Motor neuron (in vitro differentiated cells): Measurements from ENCODE around the gene FUT6. TPM values are rescaled to one million over a fixed set of nuclear protein-coding genes. Genes with fewer than 3 reads are reported as not detected.
A peak's percentile ranks its signal among the peaks of the same experiment; 100 is the strongest.
"Not testable (repeated sequence)": the region's sequence is repeated elsewhere in the genome, so short reads cannot be mapped to it uniquely, and the experiment has no call there.

Source experiments
- ATAC-seq, 8 experiments: fragments of 200-7000 bp; cut with Tn5 transposase; replicated peaks in 6 of 8; 2 replicates each; pipeline ENCODE4 v1.8.0; 2021; ENCODE audit warnings: mild to moderate bottlenecking in 8 of 8, moderate library complexity in 8 of 8
- H3K27ac ChIP-seq, 2 donors: fragments of 250-450 bp; sonication (Bioruptor Pico); 2 replicates each; pipeline ENCODE4 v1.9.0; 2021; ENCODE audit warnings: antibody characterized with exemption in 2 of 2, mild to moderate bottlenecking in 2 of 2, moderate library complexity in 1 of 2
- H3K4me1 ChIP-seq, 2 donors: fragments of 250-450 bp; sonication (Bioruptor Pico); replicated peaks in 1 of 2; 2 replicates each; pipeline ENCODE4 v1.6.1; 2021; ENCODE audit warnings: antibody characterized with exemption in 2 of 2, mild to moderate bottlenecking in 2 of 2, moderate library complexity in 1 of 2
- H3K4me3 ChIP-seq, 5 donors: fragments of 250-450 bp; sonication (Bioruptor Pico); 2 replicates each; pipeline ENCODE4 v1.9.0; 2021; ENCODE audit warnings: antibody characterized with exemption in 5 of 5, mild to moderate bottlenecking in 5 of 5, moderate library complexity in 4 of 5
- WGBS, 10 experiments: fragments of 450-650 bp; shearing (Covaris generic); methylation state at CpG; one replicate each; pipeline ENCODE4 v1.0.0; 2022; 5-methylcytosine and 5-hydroxymethylcytosine counted together
- in situ Hi-C, 9 experiments: fragments of 400-800 bp; cut with MboI; loops; one replicate each; pipeline ENCODE4 v1.15.0; 2021; ENCODE audit warnings: low sequenced_read_pairs in 9 of 9, low pct_unique_long_range_greater_than_20kb in 2 of 9; ENCODE audit not compliant: unreplicated experiment in 9 of 9
- total RNA-seq, 8 experiments: library from RNA; unstranded; fragments of 300-600 nt; gene quantifications; 2 replicates each; pipeline versions ENCODE4 v1.2.3 to v1.2.4, GENCODE V29; 2022

Gene FUT6
- total RNA-seq, 8 experiments from 2014 or later = 0.35 to 2.2 (median 0.87) TPM; not detected in 1

- Histone ChIP-seq H3K27ac (no peak overlapping the region), H3K4me1 (peaks cover 4 to 10% of the 10 kb centered on the region in 2 donors), H3K4me3 (no peak overlapping the region)
- 0 to 68% (median 31%) methylated on average over 1 to 5 of the region's 5 CpGs; no CpG with 5 or more reads in 6 of the 10 experiments for WGBS, 10 experiments
- in situ Hi-C loops = no loop called here
- peak; percentile 24 to 97 (median 80) for ATAC-seq
Measured at GRCh38 chr19:5850743-5851293, 11.3 kb upstream of the FUT6 start.

GRCh38 chr19:5850189-5850588, 10.7 kb upstream of the FUT6 start:
- Histone ChIP-seq H3K4me3 (no peak overlapping the region), H3K27ac (no peak overlapping the region), H3K4me1 (peaks cover 4 to 10% of the 10 kb centered on the region in 2 donors)
- in situ Hi-C loops = no loop called here
- no peak for ATAC-seq
- 55 to 100% (median 87%) methylated on average over 2 to 5 of the region's 6 CpGs; no CpG with 5 or more reads in 4 of the 10 experiments for WGBS, 10 experiments

GRCh38 chr19:5848621-5849020, 9.1 kb upstream of the FUT6 start:
- H3K27ac ChIP-seq, H3K4me3 ChIP-seq, in situ Hi-C loops, ATAC-seq: not testable (repeated sequence)
- WGBS, 10 experiments = 32 to 75% (median 60%) methylated on average over 2 to 5 of the region's 5 CpGs
- H3K4me1 ChIP-seq = peaks cover 4 to 10% of the 10 kb centered on the region in 2 donors

- peaks cover 4 to 10% of the 10 kb centered on the region in 2 donors for H3K4me1 ChIP-seq
- H3K4me3 ChIP-seq, H3K27ac ChIP-seq, in situ Hi-C loops, ATAC-seq: not testable (repeated sequence)
- 60 to 100% (median 92%) methylated on average over 1 to 6 of the region's 10 CpGs; no CpG with 5 or more reads in 4 of the 10 experiments for WGBS, 10 experiments
Measured at GRCh38 chr19:5847846-5848245, 8.3 kb upstream of the FUT6 start.

GRCh38 chr19:5844456-5845433, 5.2 kb upstream of the FUT6 start:
- in situ Hi-C loops = no loop called here
- Histone ChIP-seq H3K4me1 (peaks cover 0 to 10% of the 10 kb centered on the region in 2 donors), H3K4me3 (no peak overlapping the region), H3K27ac (no peak overlapping the region)
- ATAC-seq = peak in 1 of 8 experiments; percentile 12
- WGBS, 10 experiments = 40 to 88% (median 87%) methylated on average over 1 to 8 of the region's 24 CpGs; no CpG with 5 or more reads in 5 of the 10 experiments

- Histone ChIP-seq H3K27ac (no peak overlapping the region), H3K4me3 (no peak overlapping the region), H3K4me1 (peaks cover 0 to 5% of the 10 kb centered on the region in 2 donors)
- in situ Hi-C loops = no loop called here
- ATAC-seq = peak in 3 of 8 experiments; percentile 6 to 19 (median 9)
- 33 to 100% (median 67%) methylated on average over 1 to 5 of the region's 21 CpGs; no CpG with 5 or more reads in 7 of the 10 experiments for WGBS, 10 experiments
Measured at GRCh38 chr19:5843295-5843927, 3.9 kb upstream of the FUT6 start.

GRCh38 chr19:5841735-5842111, 2.2 kb upstream of the FUT6 start:
- H3K27ac ChIP-seq, H3K4me3 ChIP-seq, in situ Hi-C loops, H3K4me1 ChIP-seq: not testable (repeated sequence)
- peak in 3 of 8 experiments; percentile 20 to 22 (median 20) for ATAC-seq
- no CpG with 5 or more reads among the region's 6 CpGs for WGBS, 10 experiments

GRCh38 chr19:5838353-5839064, 993 bp downstream of the FUT6 start:
- peak in 2 of 8 experiments; percentile 12 to 14 for ATAC-seq
- Histone ChIP-seq H3K4me1 (no peaks in the 10 kb centered on the region), H3K4me3 (no peak overlapping the region), H3K27ac (no peak overlapping the region)
- in situ Hi-C loops = no loop called here
- WGBS, 10 experiments = 50 to 100% (median 87%) methylated on average over 1 to 9 of the region's 20 CpGs; no CpG with 5 or more reads in 3 of the 10 experiments

GRCh38 chr19:5837761-5838352, 1.6 kb downstream of the FUT6 start:
- ATAC-seq = no peak
- in situ Hi-C loops = no loop called here
- Histone ChIP-seq H3K4me1 (no peaks in the 10 kb centered on the region), H3K27ac (no peak overlapping the region), H3K4me3 (no peak overlapping the region)
- WGBS, 10 experiments = 30 to 84% (median 57%) methylated on average over 2 to 10 of the region's 15 CpGs; no CpG with 5 or more reads in 3 of the 10 experiments

GRCh38 chr19:5832527-5833216, 6.8 kb downstream of the FUT6 start:
- ATAC-seq = no peak
- Histone ChIP-seq H3K4me1 (peaks cover 9 to 10% of the 10 kb centered on the region in 2 donors), H3K4me3 (no peak overlapping the region), H3K27ac (no peak overlapping the region)
- in situ Hi-C loops = no loop called here
- 0 to 100% (median 80%) methylated on average over 1 to 5 of the region's 6 CpGs; no CpG with 5 or more reads in 6 of the 10 experiments for WGBS, 10 experiments

GRCh38 chr19:5832061-5832460, 7.4 kb downstream of the FUT6 start:
- Histone ChIP-seq H3K4me1 (peaks cover 13% of the 10 kb centered on the region in 2 donors), H3K27ac (no peak overlapping the region), H3K4me3 (no peak overlapping the region)
- no peak for ATAC-seq
- in situ Hi-C loops = no loop called here
- WGBS, 10 experiments = 0 to 100% (median 79%) methylated on average over 1 to 9 of the region's 22 CpGs; no CpG with 5 or more reads in 4 of the 10 experiments

- no peak for ATAC-seq
- Histone ChIP-seq H3K4me1 (peaks cover 21 to 22% of the 10 kb centered on the region in 2 donors), H3K27ac (no peak overlapping the region), H3K4me3 (no peak overlapping the region)
- in situ Hi-C loops = no loop called here
- WGBS, 10 experiments = 67 to 100% (median 80%) methylated on average over 1 to 3 of the region's 9 CpGs; no CpG with 5 or more reads in 5 of the 10 experiments
Measured at GRCh38 chr19:5831159-5831558, 8.3 kb downstream of the FUT6 start.
